Panc1 (cell line): ENCODE results near the gene SLC35F1.

Experiments used
- CTCF ChIP-seq: fragments of 450-650 bp; IDR thresholded peaks from 2 replicates; pipeline ENCODE4 v1.5.1; 2017; ENCODE audit warnings: mild to moderate bottlenecking
- POLR2AphosphoS5 ChIP-seq: IDR thresholded peaks from 2 replicates; pipeline ENCODE4 v1.6.1; 2012; ENCODE audit warnings: mild to moderate bottlenecking, low read depth, low read length, moderate library complexity
- TCF7L2 ChIP-seq: IDR thresholded peaks from 2 replicates; pipeline ENCODE4 v1.6.1; 2011; ENCODE audit warnings: mild to moderate bottlenecking, low read depth, low read length, inconsistent platforms

DNA sequence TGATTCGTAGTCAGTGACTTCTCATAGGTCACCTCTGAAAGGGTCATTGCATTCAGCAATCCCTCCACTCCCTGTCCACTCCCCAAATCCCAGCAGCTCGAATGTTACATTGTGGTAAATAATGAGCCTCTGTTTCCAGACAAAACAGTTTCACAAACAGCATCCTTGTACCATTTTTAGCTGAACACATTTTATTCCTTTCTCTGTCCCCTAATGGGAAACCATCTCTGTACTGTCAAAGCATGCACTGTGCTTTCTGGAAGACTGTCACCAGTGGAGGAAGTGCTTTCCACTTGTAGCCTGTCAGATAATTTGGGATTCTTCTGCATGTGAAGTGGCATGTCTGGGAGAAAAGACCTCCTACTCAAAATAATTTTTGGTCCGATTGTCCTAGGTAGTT lies 82.0 kb downstream of the SLC35F1 start:
- TF ChIP-seq CTCF (no peak), POLR2AphosphoS5 (no peak), TCF7L2 (no peak)
